HUDEP-2 (cell line): ENCODE measurements around the gene SEC11A.
A peak's percentile ranks its signal among the peaks of the same experiment; 100 is the strongest.

Experiments used
- DNase-seq, 76 experiments: peaks; one replicate each; lab custom pipeline; 2025; ENCODE audit not compliant: unreplicated experiment in 76 of 76; lab: John Stamatoyannopoulos, UW

The SEC11A gene

DNA sequence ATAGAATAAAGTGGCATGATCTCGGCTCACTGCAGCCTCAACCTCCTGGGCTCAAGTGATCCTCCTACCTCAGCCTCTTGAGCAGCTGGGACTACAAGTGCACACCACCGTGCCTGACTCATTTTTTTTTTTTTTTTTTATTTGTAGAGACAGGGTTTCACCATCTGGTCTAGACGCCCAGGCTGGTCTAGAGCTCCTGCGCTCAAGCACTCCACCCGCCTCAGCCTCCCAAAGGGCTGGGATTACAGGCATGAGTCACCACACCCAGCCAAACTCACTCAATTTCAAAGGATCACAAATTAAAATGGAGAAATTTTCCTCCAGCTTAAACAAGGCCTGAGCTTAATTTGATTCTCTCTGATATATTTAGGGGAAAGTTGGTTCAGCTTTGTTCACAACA lies 30.6 kb downstream of the SEC11A start:
- peak in 33 of 76 experiments; percentile 1 to 50 (median 15) for DNase-seq

DNA sequence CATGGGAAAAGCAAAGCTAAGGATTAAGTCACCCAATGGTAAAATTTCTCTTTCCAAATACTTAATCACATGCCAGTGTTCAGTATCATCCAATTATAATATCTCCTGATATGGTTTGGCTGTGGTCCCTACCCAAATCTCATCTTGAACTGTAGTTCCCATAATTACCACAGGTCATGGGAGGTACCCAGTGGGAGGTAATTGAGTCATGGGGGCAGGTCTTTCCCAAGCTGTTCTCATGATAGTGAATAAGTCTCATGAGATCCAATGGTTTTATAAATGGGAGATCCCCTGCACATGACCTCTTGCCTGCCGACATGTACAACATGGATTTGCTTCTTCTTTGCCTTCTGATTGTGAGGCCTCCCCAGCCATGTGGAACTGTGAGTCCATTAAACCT lies 31.8 kb downstream of the SEC11A start:
- DNase-seq, result peak in 1 of 76 experiments; percentile 7

DNA sequence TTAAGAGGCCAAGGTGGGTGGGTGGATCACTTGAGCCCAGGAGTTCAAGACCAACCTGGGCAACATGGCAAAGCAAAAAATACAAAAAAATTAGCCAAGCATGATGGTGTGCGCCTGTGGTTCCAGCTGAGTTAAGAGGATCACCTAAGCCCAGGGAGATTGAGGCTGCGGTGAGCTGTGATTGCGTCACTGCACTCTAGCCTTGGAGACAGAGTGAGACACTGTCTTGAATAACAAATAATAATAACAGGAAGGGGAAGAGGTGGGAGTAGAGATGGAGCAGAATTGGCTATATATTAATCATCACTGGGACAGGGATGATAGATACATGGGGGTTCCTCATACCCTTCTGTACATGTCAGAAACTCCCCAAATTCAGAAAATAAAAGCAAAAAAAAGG lies 34.1 kb downstream of the SEC11A start:
- DNase-seq, result no peak

DNA sequence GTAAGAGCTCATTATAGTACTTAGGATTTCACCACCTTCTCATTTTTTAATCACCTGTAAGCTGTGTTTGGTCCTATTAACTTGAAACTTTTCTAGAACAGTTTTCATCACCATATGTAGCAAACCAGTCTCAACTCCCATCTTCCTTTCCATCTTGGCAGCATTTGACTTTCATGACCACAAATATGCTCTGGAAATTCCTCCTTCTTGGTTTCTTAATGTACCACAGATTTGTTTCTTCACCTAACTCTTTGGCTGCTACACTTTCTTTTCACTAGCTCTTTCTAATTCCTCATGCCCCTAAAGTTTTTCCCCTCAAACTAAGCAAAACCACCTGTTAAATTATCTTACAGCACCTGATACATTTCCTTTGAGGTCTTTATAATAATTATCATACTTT lies 44.7 kb downstream of the SEC11A start:
- no peak for DNase-seq

DNA sequence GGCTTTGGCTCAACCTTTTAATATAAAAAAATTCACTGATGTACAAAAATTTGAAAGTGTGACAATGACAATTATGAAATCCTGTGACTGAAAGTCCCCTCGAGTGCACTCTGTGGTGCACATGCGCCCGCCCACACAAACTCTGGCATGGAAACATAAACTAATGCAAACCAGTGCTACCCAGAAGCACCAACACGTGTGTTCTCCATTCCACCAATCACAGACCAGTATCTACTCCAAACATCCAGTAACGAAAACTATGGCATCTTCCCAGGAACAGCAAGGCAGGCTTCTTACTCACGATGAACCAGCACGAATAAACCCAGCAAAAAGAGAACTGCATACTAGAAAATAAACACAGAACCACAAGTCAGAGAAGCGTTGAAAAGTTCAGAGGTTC lies 46.2 kb downstream of the SEC11A start:
- no peak for DNase-seq

DNA sequence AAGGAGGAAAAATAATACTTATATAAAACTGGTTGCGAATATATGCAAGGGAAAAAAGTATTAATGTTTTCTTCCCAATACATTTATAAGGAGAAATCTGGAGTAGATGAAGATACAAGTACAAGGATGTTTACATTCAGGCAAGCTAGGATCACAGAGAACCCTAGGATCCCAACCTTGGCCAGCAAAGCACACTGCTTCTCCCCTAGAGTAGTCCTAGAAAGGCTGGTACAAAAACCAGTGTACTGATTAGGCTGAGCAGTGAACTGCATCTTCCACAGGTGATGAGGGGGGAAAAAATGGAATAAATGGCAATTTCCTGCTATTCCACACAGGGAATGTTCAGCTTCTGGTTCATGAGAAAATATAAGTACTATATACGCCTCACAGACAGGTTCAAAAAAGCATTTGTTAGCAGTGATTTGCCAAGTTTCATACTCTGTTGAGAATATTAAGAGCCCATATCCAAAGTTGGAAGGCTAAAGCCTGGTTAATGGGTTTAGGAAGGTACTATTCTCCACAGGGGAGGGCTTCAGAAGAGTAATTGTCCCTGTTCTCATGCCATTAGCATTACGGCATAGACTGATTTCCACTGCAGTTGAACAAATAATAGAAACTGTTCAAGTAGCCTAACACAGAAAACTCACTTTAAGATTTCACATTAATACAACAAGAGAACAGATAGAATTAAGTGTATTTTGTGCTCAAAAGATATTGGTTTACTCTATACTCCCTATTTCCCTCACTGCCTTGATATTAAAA lies 47.5 kb downstream of the SEC11A start:
- no peak for DNase-seq

DNA sequence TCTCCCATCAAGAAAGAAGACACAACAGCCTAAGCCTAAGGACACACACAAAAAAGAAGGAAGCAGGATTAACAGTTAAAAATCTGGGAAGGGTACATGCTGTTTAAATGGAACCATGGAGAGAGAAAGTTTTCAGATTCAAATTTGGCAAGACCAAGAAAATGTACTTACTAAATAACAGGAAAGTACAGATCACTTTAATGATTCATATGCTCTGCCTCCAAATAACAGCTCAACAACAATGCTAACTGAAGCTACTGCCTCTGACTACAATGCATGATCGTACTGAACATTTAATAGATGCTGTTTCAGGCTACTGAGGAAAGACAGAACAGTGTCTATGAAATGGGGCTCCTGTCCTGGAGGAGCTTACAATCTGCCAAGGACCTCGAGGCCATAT lies 49.6 kb downstream of the SEC11A start:
- no peak for DNase-seq

DNA sequence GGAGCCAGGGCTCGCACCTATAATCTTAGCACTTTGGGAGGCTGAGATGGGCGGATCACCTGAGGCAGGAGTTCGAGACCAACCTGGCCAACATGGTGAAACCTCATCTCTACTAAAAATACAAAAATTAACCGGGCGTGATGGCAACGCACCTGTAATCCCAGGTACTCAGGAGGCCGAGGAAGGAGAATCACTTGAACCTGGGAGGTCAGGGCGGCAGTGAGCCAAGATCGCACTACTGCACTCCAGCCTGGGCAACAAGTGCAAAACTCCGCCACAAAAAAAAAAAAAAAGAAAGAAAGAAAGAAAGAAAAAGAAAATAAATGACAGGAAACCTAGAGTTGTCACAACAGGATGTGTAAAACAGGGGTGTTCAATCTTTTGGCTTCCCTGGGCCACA lies 54.9 kb downstream of the SEC11A start:
- DNase-seq, result no peak

DNA sequence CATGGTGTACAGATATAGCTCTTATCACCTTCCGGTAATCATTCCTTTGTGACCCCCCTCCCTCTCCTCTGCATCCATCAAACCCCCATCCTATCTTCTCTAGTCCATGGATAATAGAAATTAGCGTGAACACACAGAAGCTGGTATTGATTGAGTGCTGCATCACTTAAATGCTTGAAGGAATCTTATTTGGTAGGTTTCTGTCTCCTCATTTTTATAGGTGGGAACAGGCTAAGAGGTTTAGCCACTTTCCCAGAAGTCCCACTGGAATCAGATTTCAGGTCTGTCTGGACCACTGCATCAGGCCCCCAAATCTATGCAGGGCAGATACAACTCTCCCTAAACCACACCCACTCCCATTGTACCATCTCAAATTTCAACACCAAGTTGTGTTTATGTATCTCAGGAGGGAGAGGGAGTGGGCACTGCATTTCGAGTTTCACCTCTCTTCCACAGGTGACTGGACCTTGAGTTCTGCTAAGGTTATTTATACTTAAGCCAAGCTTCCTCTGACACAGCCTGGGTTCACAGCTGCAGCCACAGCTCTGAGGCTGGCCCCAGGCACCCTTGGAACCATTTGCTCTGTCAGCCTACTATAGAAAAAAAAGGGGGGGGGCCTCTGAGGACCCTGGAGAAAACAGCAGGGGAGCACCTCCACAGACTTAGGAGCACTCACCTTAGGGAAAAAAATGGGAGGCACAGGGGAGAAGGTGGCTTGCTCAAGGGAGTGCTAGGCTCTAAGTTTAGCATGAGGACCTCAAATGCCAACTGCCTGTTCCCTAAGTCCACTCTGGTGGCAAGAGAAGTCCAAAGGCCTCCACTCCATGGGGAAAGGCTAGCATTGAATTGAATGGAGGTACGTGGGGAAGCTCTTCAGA lies 55.8 kb downstream of the SEC11A start:
- DNase-seq, result no peak

DNA sequence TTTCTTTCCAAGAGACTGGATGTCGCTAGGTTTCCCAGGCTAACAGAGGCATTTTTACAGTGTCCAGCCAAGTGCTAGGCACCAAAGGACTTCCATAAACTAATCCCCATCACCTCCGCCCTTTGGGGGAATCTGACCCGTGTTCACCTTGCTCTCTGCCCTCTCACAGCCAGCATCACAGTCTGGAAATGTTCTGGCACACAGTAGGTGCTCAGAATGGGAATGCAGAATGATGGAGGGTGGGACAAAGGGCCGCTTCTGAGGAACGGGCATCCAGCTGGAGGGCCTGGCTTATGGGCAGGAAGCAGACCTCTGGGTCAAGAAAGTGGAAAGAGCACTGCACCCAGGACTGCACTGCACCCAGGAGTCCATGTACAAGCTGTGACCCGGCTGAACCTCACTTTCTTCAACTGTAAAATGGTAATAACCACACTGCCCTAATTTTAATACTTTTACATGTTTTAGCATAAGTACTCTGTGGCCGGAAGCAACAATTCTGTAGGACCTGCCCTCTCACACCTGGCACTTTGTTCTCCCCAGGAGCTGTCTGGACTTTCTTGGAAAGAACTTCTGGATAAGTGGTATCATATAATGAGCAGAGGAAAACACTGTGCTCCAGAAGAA lies 57.0 kb downstream of the SEC11A start:
- no peak for DNase-seq

DNA sequence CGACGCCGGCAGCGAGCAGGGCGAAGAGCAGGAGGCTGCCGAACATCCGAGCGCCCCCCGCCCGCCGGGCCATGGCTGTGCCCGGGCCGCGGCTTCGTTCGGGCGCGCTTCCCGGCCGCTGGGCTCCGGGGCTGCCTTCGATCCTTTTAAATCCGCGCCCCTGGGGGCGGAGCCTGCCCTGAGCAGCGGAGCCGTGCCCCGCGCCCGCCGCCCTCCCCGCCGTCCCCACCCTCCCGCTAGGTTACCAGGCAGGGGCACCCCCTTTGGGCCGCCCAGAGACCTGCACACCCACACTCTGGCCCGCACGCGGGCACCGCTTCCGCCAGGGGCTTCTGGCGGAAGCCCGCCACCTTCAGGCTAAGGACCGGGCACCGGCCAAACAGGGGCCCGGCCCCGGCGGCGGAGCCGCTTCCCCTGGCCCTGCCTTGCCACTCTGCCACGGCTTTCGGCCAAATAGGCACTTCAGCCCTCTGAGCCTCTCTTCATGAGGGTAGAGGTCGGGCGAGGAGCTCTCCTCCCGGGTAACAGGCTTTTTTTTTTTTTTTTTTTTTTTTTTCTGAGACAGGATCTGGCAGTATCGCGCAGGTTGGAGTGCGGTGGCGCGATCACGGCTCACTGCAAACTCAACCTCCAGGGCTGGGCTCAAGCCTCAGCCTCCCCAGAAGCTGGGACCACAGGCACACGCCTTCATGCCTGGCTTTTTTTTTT lies 57.7 kb downstream of the SEC11A start, which contains the start of gene NMB:
TSS of gene NMB (minus strand) at position 120 of the 708 bp plus-strand sequence. CDS start at position 73, 47 bp downstream.
- DNase-seq, result peak in 74 of 76 experiments; percentile 15 to 87 (median 77)

DNA sequence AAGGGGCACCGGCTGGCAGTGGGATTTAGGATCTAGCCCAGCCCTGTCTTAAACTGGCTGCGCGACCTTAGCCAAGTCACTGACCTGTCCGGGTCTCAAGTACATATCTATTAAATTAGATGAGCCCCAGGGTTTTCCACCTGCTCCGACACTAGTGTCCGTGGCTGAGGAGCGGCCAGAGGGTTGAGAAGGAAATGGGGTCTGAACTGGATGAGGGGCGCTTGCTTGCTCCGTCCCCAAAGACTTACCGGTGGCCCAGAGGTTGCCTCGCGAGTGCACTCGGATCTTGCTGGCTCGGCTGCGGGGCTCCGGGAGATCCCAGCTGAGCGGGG lies 58.2 kb downstream of the SEC11A start:
- DNase-seq, result no peak

DNA sequence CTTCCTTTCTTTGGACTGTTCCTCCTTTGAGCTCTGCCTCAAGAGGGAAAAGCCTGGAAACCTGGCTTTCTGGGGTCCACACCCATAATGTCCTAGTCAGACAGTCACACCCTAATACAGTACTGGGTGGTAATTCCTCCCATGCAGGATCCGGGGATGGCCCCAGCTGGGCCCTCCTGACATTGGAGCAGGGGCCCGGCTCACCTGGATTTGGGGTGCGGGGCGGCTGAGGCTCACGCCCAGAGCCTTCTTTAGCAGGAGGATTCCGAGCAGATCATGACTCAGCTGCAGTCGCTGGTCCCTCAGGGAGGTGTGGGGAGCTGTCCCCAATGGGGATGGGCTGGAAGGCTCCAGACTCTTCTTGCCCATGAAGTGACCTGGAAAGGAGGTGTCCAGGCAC lies 59.0 kb downstream of the SEC11A start:
- DNase-seq, result no peak

DNA sequence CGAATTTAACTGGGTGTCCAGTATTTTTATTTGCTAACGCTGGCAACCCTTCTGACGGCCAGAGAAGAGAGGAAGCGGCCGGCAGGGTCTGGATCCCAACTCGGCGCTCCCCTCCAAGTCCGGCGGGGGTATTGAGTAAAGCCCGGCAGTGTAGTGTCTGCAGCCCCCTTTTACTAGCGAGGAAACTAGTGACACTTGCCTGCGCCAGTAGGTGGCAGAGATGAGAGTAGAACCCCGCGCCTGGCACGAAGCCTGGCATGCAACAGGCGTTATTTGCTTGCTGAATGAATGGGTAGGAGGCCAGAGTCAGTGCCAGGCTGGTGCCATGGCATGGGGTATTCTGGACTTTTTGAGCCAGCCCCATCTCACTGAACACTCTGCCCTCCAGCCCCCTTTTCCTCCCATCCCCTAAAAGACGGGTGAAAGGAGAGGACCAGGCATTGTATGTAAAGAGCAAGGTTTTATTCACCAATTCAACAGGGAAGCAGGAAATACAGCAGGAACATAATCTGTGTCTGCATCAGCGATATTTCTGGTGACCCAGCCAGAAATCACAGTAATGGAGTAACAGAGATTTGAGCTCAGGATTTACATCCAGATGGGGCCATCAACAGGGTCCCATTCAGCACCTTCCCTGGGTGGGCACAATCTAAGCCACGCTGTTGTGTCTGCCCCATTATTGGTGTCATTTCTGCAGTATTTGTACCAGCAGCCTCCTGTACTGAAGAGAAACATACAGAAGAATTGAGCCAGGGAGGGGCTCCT lies 61.1 kb downstream of the SEC11A start:
- DNase-seq, result peak in 73 of 76 experiments; percentile 16 to 87 (median 73)

DNA sequence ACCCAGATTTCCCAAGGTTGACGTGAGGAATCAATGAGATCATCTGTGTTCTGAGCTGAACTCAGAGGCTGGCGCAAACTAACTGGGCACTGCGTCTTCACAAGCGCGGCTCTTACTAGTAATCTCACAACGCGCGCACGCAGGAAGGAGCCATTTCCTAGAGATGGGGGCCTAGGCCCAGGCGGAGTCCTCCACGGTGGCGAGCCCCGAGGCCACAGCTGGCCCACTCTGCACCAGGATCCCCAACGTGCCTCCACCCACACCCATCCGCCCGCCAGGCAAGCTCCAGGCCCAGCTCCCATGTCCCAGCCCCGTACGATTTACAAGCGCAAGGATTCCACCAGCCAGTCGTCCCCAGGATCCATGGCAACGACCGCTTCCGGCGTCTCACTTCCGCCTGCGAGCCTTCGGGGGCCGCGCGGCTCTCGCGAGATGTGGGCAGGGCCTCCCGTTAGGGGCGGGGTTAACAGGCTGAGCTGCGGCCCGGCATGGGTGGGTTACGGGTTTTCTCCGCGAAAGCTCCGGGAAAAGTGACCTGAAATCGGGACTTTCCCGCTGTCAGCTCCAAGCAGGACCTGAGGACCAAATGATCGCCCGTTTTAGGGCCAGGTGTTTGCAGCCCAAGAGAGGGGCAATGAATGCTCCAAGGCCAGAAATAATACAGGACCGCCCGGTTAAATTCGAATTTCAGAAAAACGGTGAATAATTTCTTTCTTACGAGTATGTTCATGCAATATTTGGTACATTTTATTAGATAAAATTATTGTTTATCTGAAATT lies 61.8 kb downstream of the SEC11A start, which contains the start of gene WDR73:
TSS of gene WDR73 (minus strand) at position 374 of the 779 bp plus-strand sequence. CDS start at position 365, 9 bp downstream.
- peak in 74 of 76 experiments; percentile 37 to 95 (median 90) for DNase-seq

DNA sequence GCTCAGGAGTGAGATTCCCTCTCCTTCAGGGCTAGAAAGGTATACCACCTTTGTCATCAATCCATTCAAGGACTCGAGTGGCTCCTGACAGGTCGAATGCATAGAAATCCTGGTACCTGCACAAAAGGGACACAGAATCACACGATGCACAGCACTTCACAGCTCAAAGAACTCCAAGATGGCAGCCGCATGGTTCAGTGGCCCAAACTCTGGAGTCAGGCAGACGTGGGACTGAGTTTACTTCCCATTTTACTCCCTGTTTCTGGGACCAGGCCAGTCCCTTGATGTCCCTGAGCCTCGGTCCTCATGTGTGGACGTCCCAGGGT lies 62.4 kb downstream of the SEC11A start:
- DNase-seq, result no peak

DNA sequence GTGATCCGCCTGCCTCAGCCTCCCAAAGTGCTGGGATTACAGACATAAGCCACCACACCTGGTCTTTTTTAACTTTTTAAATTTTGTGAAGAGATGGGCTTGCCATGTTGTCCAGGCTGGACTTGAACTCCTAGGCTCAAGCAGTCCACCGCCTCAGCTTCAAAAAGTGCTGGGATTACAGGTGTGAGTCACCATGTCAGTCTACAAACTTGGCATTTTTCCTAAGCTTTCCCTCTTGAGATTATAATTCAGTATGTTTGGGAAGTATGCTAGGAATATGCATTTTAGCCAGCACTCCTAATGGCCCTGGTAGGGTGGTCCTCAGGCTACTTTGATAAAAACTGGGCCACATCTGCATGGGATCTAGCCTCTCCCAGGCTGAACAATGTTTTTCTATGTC lies 66.2 kb downstream of the SEC11A start:
- DNase-seq, result no peak

DNA sequence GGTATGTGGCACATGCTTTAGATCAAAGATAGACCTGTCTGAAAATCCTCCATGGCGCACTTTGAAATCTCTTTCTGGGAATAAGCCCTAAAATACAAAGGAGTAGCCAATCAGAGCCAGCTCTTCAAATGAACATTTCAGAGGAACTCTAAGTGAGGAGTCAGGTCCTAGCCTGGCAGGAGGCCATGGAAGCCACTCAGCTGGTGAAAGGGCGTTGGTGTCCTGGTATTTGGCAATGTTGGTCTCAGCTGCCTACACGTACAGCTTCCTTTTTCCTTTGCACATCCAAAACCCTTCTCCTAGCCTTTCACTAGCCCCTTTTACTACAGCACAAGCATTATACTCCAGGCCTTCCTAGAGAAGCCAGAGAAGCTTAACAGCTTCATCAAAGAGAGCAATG lies 67.4 kb downstream of the SEC11A start:
- peak in 50 of 76 experiments; percentile 3 to 58 (median 30) for DNase-seq

DNA sequence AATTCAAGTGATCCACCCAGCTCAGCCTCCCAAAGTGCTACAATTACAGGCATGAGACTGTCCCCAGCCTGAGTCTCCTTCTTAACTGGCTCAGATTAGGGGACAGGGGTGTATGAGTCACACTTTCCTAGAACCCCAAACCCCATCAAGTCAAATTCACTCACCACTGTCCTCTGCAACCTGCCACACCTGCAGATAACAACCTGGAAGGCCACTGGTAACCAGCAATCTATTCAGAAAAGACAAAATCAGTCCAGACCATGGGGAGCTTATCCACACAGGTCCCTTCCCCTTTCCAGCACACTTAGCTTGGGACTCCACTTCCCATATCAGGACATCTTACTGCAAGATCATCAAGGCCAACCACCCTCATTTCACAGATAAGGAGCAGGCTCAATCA lies 68.2 kb downstream of the SEC11A start:
- peak in 3 of 76 experiments; percentile 2 to 11 (median 8) for DNase-seq
